HG03039 (cell line): ENCODE data around the gene FARP2.
"Not testable (repeated sequence)": the region's sequence is repeated elsewhere in the genome, so short reads cannot be mapped to it uniquely, and the experiment has no call there.

Source experiments
- ATAC-seq: cut with Tn5 transposase; IDR thresholded peaks from one replicate; pipeline ENCODE4 v1.9.1; 2021; ENCODE audit warnings: mild to moderate bottlenecking, moderate library complexity; ENCODE audit not compliant: unreplicated experiment

The FARP2 gene

DNA sequence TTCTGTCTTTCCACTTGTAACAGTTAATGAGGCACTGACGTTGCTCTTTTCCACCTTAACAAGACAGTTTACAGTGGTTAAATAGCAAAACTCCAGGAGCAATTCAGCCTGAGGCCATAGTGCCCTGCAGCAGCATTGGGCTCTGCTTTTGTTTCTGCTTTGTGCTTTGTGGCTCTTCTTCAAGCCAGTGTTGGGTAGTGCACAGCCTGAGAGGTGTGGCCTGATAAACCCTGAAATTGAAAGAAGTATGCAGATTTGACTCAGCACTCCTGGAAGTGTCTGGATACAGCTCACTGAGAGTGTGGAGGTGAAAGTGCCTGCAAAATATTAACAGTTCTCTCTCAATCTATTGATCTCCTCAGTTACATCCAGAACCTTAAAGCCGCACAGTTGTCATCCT, 89.3 kb downstream of the FARP2 start:
- ATAC-seq, result no peak

DNA sequence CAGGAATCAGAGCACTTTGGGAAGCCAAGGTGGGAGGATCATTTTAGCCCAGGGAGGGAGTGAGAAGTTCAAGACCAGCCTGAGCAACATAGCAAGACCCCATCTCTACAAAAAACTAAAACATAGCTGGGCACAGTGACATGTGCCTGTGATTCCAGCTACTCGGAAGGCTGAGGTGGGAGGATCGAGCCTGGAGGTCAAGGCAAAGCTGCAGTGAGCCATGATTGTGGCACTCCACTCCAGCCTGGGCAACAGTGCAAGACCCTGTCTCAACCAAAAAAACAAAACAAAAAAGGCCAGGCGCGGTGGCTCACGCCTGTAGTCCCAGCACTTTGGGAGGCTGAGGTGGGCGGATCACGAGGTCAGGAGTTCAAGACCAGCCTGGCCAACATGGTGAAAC, 94.0 kb downstream of the FARP2 start:
- not testable (repeated sequence) for ATAC-seq

DNA sequence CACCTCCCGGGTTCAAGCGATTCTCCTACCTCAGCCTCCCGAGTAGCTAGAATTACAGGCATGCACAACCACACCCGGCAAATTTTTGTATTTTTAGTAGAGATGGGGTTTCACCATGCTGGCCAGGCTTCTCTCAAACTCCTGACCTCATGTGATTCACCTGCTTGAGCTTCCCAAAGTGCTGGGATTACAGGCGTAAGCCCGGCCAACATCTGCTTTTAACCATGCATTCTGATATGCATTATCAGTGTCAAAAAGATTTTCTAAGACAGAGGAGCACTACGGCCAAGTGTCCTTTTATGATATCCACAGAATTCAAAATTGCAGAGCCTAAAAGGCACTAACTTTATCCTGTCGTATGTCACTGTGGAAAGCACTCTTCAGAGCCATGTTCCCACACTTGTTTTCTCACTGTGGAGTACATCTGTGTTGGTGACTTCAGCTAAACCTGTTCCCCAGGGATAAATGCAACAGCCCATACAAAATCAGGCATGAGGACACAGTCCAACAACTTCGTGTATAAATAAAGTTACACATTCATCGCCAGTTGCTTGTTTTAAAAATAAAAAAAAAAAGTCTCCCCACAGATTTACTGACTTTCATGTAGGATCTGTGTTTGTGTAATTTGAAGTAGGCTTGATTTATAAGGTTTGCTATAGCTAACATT, 95.9 kb downstream of the FARP2 start:
- no peak for ATAC-seq

DNA sequence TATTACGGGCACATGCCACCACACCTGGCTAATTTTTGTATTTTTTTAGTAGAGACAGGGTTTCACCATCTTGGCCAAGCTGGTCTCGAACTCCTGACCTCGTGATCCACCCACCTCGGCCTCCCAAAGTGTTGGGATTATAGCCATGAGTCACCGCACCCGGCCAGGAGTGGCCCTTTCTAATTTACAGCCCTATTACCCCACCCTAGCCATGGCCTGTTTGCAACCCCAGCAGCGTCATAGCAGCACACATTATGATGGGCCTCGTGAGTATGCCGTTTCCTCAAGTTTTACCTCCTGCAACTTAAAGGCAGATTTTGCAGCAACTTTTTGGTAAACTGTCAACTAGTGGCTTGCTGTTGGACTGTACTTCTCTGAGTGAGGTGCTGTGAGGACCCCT, 97.8 kb downstream of the FARP2 start:
- ATAC-seq, result not testable (repeated sequence)

DNA sequence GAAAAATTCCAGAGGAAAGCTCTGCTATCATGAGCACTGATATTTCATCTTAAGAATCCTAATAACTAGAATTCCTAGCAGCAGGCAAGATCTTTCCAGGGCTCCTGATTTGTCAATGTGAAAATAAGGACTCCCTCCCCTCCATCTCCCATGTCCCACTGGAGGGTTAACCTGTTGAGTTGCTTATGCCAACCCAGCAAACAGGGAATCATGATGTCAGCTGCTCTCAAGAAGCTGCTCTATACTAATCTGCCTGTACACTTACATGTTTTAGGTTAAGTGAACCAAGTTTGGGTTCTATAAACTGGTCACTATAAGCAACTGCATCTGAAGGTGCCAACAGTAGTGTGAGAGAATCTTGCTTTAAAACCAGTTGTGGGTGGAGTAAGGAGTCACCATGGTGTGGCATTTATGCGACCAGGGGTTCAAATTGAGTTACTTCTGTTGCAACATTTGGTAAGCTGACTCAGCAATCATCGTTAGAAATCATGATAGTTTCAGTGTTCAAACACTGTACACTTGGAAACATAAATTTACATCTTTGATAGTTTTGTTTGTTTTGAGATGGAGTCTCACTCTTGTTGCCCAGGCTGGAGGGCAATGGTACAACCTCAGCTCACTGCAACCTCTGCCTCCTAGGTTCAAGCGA, 98.9 kb downstream of the FARP2 start:
- no peak for ATAC-seq

DNA sequence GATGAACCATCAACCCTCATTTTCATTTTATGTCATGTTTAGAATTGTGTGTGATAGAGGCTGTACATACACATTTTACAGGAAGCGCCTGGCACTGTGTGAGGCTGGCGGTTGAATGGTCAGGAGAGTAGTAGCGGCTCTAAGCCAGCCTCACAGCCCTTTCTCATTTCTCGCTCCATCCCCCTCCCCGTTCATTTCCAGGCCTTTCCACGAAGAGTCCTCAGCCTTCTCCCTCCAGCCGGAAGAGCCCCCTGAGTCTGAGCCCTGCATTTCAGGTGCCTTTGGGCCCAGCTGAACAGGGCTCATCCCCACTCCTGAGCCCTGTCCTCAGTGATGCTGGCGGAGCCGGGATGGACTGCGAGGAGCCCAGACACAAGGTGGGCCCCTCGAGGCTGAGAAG, 100.5 kb downstream of the FARP2 start:
- ATAC-seq, result no peak

DNA sequence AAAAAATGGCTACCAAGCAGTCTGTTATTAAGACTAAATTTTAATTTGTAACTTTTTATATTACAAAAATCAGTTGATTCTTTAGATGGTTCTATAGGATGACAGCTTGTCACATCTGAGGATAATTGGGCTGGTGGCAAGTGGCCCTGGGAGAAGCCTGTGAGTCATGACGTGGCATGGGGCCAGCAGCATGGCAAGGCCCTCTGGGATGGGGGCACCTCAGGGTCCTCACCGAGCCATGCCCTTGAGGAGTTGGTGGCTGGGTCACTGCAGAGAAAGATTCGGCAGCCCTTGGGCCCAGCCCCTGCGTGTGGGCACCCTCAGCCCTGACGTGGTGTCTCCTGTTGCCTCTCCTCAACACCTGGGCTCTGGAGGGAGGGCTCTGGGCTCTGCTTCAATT, 102.6 kb downstream of the FARP2 start:
- no peak for ATAC-seq

DNA sequence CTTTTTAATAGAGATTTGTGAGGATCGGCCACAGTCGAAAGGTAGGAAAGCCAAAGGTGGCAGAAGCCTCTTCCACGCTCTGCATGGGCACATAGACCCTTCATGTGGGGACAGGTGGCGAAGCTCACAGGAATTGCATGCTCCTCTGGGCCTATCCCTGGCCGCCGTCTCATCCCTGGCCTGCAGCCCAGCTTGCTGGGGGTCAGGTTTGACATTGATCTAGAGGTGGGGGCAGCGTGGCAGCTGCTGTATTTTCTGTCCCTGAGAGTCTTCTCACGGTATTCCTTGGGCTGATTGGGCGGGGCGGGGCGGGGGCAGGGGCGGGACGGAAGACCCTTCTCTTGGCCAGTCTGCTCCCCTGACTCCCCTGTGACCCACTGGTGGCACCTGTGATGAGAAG, 103.4 kb downstream of the FARP2 start:
- ATAC-seq, result no peak

DNA sequence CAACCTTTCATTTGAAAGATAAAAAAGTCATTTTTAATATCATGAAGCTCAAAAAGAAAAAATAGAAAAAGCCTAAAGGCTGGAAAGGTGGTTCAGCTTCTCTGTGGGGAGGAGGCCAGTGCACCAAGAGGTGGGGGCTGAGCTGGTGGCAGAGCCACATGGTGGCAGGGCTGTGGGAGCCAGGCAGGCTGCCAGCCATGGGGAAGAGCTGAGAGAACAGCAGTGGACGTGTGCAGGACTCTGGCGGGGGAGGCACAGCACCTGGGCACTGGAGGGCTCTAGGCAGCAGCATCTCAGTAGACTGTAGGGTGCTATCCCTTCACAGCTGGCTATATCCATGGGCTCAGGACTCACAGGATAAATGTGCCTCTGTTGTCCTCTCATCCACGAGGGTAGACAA, 104.5 kb downstream of the FARP2 start:
- ATAC-seq, result no peak

DNA sequence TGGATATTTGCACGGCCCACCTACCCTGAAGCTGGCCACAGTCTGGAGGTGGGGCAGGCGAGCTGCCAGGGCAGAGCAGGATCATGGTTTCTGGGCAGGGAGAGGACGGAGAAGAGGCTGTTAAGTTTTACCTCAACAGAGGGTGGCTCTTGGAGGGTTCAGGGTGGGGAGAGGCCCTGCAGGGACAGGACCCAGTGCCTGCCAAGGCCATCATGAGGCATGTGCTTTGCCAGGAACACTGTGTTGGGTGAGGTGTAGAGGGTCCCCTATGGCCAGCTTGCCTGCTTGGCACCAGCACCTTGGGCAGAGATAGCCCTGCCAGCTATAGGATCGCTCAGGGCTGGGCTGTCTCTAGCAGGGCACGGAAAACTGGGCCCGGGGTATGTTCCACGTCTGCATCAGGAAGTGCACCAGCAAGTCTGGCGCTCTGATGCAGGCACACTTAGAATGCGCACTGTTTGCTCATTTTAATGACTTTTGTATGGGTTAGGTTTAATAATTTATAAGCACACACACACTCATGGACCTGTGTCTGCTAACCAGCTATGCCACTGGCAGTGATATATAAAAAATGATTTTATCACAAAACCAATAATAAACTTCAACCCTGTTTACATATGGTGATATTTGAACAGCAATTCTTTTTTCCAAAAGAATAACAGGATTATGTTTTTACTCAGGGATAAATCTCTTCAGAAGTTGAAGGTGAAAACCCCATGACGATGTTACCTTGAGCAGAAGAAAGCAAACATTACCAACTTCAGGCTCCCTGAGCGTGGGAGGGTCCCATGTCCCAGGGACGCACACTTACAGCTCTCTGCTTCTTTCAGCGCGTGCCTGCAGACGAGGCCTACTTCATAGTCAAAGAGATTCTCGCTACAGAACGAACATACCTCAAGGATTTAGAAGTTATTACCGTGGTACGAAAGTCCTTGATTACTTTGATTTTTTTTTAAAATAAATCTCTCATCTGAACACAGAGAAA, 105.9 kb downstream of the FARP2 start:
- ATAC-seq, result no peak

DNA sequence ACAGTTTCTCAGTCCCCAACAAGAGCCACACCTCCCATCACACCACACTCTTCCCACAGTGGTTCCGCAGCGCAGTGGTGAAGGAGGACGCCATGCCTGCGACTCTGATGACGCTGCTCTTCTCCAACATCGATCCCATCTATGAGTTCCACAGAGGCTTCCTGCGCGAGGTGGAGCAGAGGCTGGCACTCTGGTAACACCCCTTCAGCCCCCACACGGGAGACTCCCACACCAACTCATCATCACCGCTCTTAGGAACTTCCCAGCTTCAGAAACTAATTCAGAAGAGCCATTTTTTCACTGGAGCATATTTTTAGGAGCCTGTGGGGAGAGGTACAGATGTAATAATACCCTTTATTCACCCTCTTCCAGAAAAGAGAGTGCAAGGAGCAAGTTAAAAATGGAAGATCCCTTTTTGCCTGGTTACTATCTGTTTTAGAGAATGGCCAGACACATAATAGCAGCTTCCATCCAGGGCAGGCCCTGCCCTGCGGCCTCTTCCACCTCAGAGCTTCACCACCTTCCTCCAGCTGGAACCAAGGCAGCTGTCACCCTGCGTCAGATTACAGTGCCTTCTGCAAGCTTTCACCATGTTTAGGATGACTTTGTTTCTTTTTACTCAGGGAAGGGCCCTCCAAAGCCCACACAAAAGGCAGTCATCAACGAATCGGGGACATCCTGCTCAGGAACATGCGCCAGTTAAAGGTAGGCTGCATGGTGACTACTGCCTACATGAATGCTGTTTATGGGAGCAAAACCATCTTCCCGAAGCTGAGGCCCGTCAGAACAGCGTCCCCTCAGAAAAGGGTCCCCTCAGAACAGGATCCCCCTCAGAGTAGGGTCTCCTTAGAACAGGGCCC, 107.4 kb downstream of the FARP2 start:
- ATAC-seq, result no peak

DNA sequence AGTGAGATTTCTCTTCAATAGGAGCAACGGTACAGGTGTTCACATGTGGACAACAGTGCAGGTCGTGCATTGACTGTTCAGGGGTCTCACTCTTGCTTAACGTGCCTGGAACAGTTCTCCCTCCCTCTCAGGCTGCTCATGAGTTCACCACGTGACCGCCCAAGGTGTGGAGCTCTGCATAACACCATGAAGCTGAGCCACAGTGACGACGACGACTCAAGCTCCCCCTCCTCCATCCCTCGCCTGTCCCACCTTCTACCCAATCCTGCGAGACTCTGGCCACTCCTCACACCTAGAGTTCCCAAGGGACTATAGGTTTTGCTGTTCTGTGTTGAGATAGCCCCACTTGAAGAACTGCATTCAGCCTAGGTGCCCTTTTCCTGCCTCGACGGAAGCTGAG, 109.5 kb downstream of the FARP2 start:
- ATAC-seq, result no peak

DNA sequence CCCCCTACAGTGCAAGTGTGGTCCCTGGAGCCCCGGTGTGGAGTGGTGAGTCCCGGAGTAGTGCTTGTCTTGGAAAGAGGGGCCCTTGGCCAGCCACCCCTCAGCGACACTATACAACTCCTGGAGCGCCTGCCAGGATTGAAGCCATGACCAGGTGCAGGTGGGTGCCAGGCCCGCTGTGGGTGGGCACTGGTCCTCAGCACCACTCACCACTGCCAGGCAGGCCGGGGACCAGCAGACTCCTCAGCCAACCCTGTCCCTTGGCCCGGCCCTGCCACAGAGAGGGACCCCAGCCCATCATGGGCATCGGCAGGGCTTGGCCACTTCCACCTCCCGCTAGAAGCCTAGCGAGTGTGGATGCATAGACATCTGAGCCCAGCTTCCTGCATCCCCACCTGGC, 110.1 kb downstream of the FARP2 start:
- no peak for ATAC-seq

DNA sequence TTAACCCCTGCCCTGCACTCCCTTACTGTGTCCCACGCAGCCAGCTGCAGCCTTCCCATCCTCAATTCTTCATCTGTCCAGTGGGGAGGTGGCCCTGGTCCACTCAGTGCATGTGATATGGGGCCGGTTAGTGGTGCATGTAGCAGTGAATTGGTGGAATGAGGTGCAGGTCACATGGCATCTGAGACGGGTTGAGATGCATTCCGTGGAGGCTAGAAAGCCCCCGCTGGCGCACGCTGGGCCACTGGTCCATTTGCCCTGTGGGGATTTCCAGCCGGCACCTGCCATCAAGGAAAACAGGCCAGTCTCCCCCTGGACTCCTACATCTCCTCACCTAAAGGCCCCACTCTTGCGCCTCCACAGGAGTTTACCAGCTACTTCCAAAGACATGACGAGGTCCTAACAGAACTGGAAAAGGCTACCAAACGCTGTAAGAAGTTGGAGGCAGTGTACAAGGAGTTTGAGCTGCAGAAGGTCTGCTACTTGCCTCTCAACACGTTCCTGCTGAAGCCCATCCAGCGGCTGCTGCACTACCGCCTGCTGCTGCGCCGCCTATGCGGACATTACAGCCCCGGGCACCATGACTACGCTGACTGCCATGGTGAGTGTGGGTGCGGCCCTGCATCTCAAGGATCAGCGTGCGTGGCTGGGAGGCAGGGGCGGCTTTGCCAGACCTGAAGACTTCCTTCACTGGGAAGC, 111.8 kb downstream of the FARP2 start:
- ATAC-seq, result no peak

DNA sequence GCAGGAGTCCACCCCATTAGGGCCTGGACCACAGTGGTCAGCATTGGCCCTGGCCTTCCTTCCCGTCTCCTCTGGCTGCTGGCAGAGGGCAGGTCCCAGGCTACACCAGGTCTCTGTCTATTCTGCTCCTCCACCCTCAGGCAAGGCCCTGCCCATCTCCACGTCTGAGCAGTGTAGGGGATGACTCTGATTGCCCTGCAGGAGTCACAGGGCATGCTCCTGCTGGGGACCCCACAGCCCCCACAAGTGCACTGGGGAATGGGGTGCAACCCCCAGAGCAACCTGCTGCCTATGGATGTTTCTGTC, 112.3 kb downstream of the FARP2 start:
- no peak for ATAC-seq

DNA sequence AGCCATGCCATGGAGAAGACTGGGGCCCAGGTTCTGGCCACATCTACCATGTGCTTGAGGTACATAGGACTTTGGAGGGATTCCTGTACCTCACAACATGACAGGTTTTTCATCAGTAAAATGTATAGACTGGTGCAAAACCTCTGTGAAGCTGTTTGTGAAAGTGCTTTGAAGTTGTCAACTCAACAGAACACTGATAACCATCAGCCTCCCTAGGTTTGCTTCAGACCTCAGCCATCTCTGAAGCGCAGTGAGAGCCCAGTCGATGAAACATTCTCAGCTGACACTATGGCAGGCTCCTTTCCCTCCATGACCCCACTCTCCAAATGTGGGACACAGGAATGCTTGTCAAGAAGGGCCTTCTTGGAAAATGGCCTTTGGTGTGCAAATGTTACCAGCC, 113.7 kb downstream of the FARP2 start:
- no peak for ATAC-seq

DNA sequence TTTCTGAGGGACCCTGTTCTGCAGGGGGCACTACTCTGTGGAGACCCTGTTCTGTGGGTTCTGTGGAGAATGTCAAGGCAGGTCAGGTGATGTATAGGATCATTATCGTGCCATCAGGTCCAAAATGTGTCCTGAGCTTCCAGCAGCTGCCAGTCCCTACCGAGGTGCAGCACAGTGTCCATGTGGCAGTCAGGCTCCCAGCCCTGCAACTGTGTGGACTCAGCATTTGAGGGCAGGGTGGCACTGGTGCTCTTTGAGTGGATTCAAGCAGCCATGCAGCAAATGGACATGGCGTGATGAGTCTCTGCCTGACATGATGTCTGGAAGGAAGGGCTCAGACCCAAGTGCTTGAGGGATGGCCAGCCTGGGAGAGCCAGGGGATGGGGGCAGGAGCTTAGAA, 117.3 kb downstream of the FARP2 start:
- ATAC-seq, result no peak

DNA sequence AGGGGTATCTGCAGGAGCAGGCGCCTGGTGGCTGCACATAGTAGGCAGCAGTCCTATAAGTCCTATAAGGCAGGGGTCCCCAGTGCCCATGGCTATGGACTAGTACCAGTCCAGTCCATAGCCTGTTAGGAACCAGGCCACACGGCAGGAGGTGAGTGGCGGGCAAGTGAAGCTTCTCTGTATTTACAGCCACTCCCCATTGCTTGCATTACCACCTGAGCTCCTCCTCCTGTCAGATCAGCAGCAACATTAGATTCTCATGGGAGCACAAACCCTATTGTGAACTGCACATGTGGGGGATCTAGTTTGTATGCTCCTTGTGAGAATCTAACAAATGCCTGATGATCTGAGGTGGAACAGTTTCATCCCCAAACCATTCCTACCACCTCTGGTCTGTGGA, 119.2 kb downstream of the FARP2 start:
- no peak for ATAC-seq

DNA sequence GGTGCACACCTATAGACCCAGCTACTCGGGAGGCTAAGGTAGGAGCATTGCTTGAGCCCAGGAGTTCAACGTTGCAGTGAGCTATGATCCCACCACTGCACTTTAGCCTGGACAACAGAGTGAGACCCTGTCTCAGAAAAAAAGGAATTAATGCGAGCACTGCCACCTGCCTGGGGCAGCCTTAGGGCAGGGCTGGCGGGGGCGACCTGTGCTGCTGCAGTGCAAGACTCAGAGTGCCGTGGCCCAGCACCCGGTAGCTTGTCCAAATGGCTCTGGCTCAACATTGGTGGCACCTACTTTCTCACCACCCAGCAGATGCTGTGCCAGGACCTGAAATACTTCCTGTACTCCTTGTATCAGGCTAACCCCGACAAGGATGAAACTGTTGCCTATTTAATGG, 122.1 kb downstream of the FARP2 start:
- ATAC-seq, result no peak
